IMR-90 (cell line): Measurements from ENCODE around the gene ABCA9. TPM values are rescaled to one million over a fixed set of nuclear protein-coding genes. Genes with fewer than 3 reads are reported as not detected.

Experiments
- ATAC-seq: fragments of 200-7000 bp; cut with Tn5 transposase; 2 replicates; pipeline ENCODE4 v1.9.1; 2020; ENCODE audit warnings: low read depth, mild to moderate bottlenecking, moderate library complexity
- BruUV-seq: library from RNA; stranded (reverse); fragments of 400-500 nt; replicated peaks from 2 replicates; lab custom pipeline; 2021; lab: Mats Ljungman, UMichigan
- CTCF ChIA-PET: fragments of 300-600 bp; formaldehyde crosslinking; extraction: SDS; loops from one replicate; lab custom pipeline; 2021; ENCODE audit warnings: antibody characterized with exemption; lab: Yijun Ruan, JAX
- POLR2A ChIA-PET: fragments of 300-600 bp; sonication (Branson Sonifier 250); formaldehyde crosslinking; loops from one replicate; lab custom pipeline; 2022; ENCODE audit warnings: antibody characterized with exemption; ENCODE audit not compliant: unreplicated experiment; lab: Charles Lee
- DNase-seq: peaks from one replicate; pipeline ENCODE4 v3.0.0; 2013
- H2AFZ ChIP-seq: replicated peaks from 2 replicates; pipeline ENCODE3; 2013; ENCODE audit warnings: low read length, mild to moderate bottlenecking; ENCODE audit not compliant: poor library complexity
- H2AK5ac ChIP-seq: 2 replicates; pipeline ENCODE4 v1.6.1; 2013; ENCODE audit warnings: low read depth, low read length, inconsistent platforms
- H2AK9ac ChIP-seq: replicated peaks from 2 replicates; pipeline ENCODE3; 2013; ENCODE audit warnings: mild to moderate bottlenecking, low read depth, low read length, moderate library complexity; ENCODE audit not compliant: poor library complexity
- H2BK120ac ChIP-seq: 2 replicates; pipeline ENCODE4 v1.6.1; 2013; ENCODE audit warnings: low read depth, low read length, inconsistent platforms
- H2BK15ac ChIP-seq: 3 replicates; pipeline ENCODE4 v1.6.1; 2013; ENCODE audit warnings: low read depth, low read length, inconsistent platforms
- H2BK20ac ChIP-seq: 2 replicates; pipeline ENCODE4 v1.6.1; 2013; ENCODE audit warnings: low read depth, mild to moderate bottlenecking, inconsistent platforms, low read length, moderate library complexity
- H2BK5ac ChIP-seq: 2 replicates; pipeline ENCODE4 v1.6.1; 2013; ENCODE audit warnings: mild to moderate bottlenecking, low read depth, low read length, inconsistent platforms; ENCODE audit not compliant: poor library complexity, severe bottlenecking
- H3K14ac ChIP-seq: replicated peaks from 2 replicates; pipeline ENCODE4 v1.6.1; 2013; ENCODE audit warnings: low read depth, low read length, inconsistent platforms
- H3K18ac ChIP-seq: 2 replicates; pipeline ENCODE4 v1.6.1; 2013; ENCODE audit warnings: low read depth, low read length, control low read depth
- H3K23ac ChIP-seq: 2 replicates; pipeline ENCODE4 v1.6.1; 2013; ENCODE audit warnings: low read depth, low read length, inconsistent platforms
- H3K27ac ChIP-seq: 2 replicates; pipeline ENCODE4 v1.5.1; 2013; ENCODE audit warnings: mild to moderate bottlenecking, control low read depth, low read length; ENCODE audit not compliant: insufficient read depth
- H3K27me3 ChIP-seq: 2 replicates; pipeline ENCODE4 v1.6.1; 2013; ENCODE audit warnings: low read length; ENCODE audit not compliant: control insufficient read depth, insufficient read depth
- H3K36me3 ChIP-seq: 2 replicates; pipeline ENCODE4 v1.6.1; 2013; ENCODE audit warnings: low read length, mixed read lengths; ENCODE audit not compliant: control insufficient read depth, insufficient read depth
- H3K4ac ChIP-seq: 2 replicates; pipeline ENCODE4 v1.6.1; 2013; ENCODE audit warnings: low read depth, low read length, inconsistent platforms
- H3K4me1 ChIP-seq: 2 replicates; pipeline ENCODE4 v1.6.1; 2013; ENCODE audit warnings: low read length, mixed read lengths; ENCODE audit not compliant: control insufficient read depth, insufficient read depth
- H3K4me2 ChIP-seq: 2 replicates; pipeline ENCODE4 v1.6.1; 2013; ENCODE audit warnings: low read depth, mild to moderate bottlenecking, control low read depth, low read length, moderate library complexity
- H3K4me3 ChIP-seq: 2 replicates; pipeline ENCODE4 v1.5.1; 2013; ENCODE audit warnings: low read depth, mild to moderate bottlenecking, control low read depth, low read length, moderate library complexity; ENCODE audit not compliant: insufficient read depth
- H3K56ac ChIP-seq: 2 replicates; pipeline ENCODE4 v1.6.1; 2013; ENCODE audit warnings: low read length, inconsistent platforms; ENCODE audit not compliant: insufficient read depth; ENCODE audit errors: extremely low read depth
- H3K79me1 ChIP-seq, 2 experiments: 2 replicates each; pipeline ENCODE4 v1.6.1; 2013; ENCODE audit warnings: low read length in 2 of 2, inconsistent platforms in 1 of 2, low read depth in 1 of 2
- H3K9ac ChIP-seq: 2 replicates; pipeline ENCODE4 v1.6.1; 2013; ENCODE audit warnings: low read depth, low read length, control low read depth
- H3K9me1 ChIP-seq: 2 replicates; pipeline ENCODE4 v1.6.1; 2013; ENCODE audit warnings: low read length, inconsistent platforms; ENCODE audit not compliant: insufficient read depth
- H3K9me3 ChIP-seq: 2 replicates; pipeline ENCODE4 v1.6.1; 2013; ENCODE audit warnings: low read length; ENCODE audit not compliant: control insufficient read depth, insufficient read depth
- H4K20me1 ChIP-seq: 2 replicates; pipeline ENCODE4 v1.6.1; 2013; ENCODE audit warnings: low read length, inconsistent platforms; ENCODE audit not compliant: insufficient read depth
- H4K5ac ChIP-seq: 2 replicates; pipeline ENCODE4 v1.6.1; 2013; ENCODE audit warnings: mild to moderate bottlenecking, low read depth, low read length, control low read depth
- H4K8ac ChIP-seq, 2 experiments: 2 replicates each; pipeline ENCODE4 v1.6.1; 2013; ENCODE audit warnings: low read depth in 2 of 2, low read length in 2 of 2, control low read depth in 1 of 2, inconsistent platforms in 1 of 2
- H4K91ac ChIP-seq: 2 replicates; pipeline ENCODE4 v1.6.1; 2013; ENCODE audit warnings: low read depth, low read length, inconsistent platforms; ENCODE audit not compliant: insufficient read depth
- CEBPB ChIP-seq: IDR thresholded peaks from 2 replicates; pipeline ENCODE4 v1.6.1; 2012; ENCODE audit warnings: low read depth, low read length, improper control_type of control experiment
- CHD1 ChIP-seq: IDR thresholded peaks from 2 replicates; pipeline ENCODE4 v1.6.1; 2012; ENCODE audit warnings: low read depth, low read length, improper control_type of control experiment
- MAFK ChIP-seq: IDR thresholded peaks from 2 replicates; pipeline ENCODE4 v1.6.1; 2012; ENCODE audit warnings: low read depth, low read length, improper control_type of control experiment
- MAZ ChIP-seq: IDR thresholded peaks from 2 replicates; pipeline ENCODE4 v1.6.1; 2012; ENCODE audit warnings: low read depth, mild to moderate bottlenecking, low read length, improper control_type of control experiment, moderate library complexity, borderline replicate concordance
- NFE2L2 ChIP-seq: fragments of 150-350 bp; IDR thresholded peaks from 2 replicates; pipeline ENCODE4 v1.6.1; 2016; ENCODE audit warnings: low read depth, mild to moderate bottlenecking, low read length
- POLR2A ChIP-seq: IDR thresholded peaks from 2 replicates; pipeline ENCODE4 v1.6.1; 2012; ENCODE audit warnings: mild to moderate bottlenecking, low read depth, low read length
- RAD21 ChIP-seq: IDR thresholded peaks from 2 replicates; pipeline ENCODE4 v1.6.1; 2012; ENCODE audit warnings: low read length, improper control_type of control experiment
- RCOR1 ChIP-seq: IDR thresholded peaks from 2 replicates; pipeline ENCODE4 v1.6.1; 2012; ENCODE audit warnings: mild to moderate bottlenecking, low read length, improper control_type of control experiment; ENCODE audit not compliant: insufficient replicate concordance
- WGBS, 2 experiments: methylation state at CpG; one replicate each; pipeline versions ENCODE4 v1.1.5 to v1.1.7; 2013; ENCODE audit warnings: missing lambda C conversion rate in 2 of 2; ENCODE audit not compliant: insufficient read length in 1 of 2; ENCODE audit errors: extremely low coverage in 2 of 2; 5-methylcytosine and 5-hydroxymethylcytosine counted together
- dilution Hi-C: fragments of 300-500 bp; cut with HindIII; formaldehyde crosslinking; loops from one replicate; pipeline ENCODE4 v1.14.3; 2018; ENCODE audit warnings: low sequenced_read_pairs; ENCODE audit not compliant: unreplicated experiment
- in situ Hi-C: fragments of 300-500 bp; cut with MboI; formaldehyde crosslinking; loops from 3 replicates; pipeline ENCODE4 v1.14.3; 2019; ENCODE audit warnings: low sequenced_read_pairs, inconsistent platforms, mixed read lengths
- intact Hi-C: fragments of 100-400 bp; cut with micrococcal nuclease; formaldehyde crosslinking; loops from 2 replicates; pipeline ENCODE4 v1.10.0; 2022
- polyA plus RNA-seq, 3 experiments: library from polyadenylated mRNA; depleted of rRNA; stranded (reverse); fragments of >200 nt; gene quantifications; 2 replicates each; pipeline ENCODE4 v1.2.3, GENCODE V29; 2012; ENCODE audit warnings: low replicate concordance in 1 of 3
- total RNA-seq: library from RNA; depleted of rRNA; stranded (reverse); fragments of >200 nt; gene quantifications from 2 replicates; pipeline ENCODE4 v1.2.3, GENCODE V29; 2012
- TF ChIP-seq, protein P1 (sequence below): conservative IDR thresholded peaks from 2 replicates; pipeline ENCODE4 v1.5.1; 2012; ENCODE audit warnings: mild to moderate bottlenecking, low read depth, low read length, improper control_type of control experiment

The ABCA9 gene
- total and polyA plus RNA-seq, 2 of the 4 experiments (the other 2 are of a cell fraction): under 0.01 TPM; not detected in 1

- Histone ChIP-seq H3K4me1 (no peaks in the 10 kb centered on the region), H2AFZ (no peak overlapping the region), H2BK120ac (no peak overlapping the region), H4K8ac (no peak overlapping the region), H2AK5ac (no peak overlapping the region), H3K9me1 (no peaks in the 10 kb centered on the region), H2BK5ac (no peak overlapping the region), H3K14ac (no peak overlapping the region), H3K4ac (no peak overlapping the region), H4K5ac (no peak overlapping the region), H3K36me3 (0 out of 2 replicates have a peak, but pooled peaks cover 1% of the 10 kb centered on the region), H3K56ac (no peak overlapping the region), H3K27me3 (no peaks in the 10 kb centered on the region), H3K18ac (no peak overlapping the region), H3K27ac (no peak overlapping the region), H2BK20ac (no peak overlapping the region), H4K91ac (no peak overlapping the region), H3K4me2 (no peak overlapping the region), H3K9ac (no peak overlapping the region), H3K23ac (no peak overlapping the region), H3K4me3 (no peak overlapping the region), H3K79me1 (no peaks in the 10 kb centered on the region), H4K20me1 (no peaks in the 10 kb centered on the region), H3K9me3 (no peaks in the 10 kb centered on the region), H2BK15ac (no peak overlapping the region), H2AK9ac (no peak overlapping the region)
- TF ChIP-seq RAD21 (no peak), CHD1 (no peak), MAFK (no peak), POLR2A (no peak), RCOR1 (no peak), CEBPB (no peak), MAZ (no peak), NFE2L2 (no peak)
- TF ChIP-seq, protein P1, sequence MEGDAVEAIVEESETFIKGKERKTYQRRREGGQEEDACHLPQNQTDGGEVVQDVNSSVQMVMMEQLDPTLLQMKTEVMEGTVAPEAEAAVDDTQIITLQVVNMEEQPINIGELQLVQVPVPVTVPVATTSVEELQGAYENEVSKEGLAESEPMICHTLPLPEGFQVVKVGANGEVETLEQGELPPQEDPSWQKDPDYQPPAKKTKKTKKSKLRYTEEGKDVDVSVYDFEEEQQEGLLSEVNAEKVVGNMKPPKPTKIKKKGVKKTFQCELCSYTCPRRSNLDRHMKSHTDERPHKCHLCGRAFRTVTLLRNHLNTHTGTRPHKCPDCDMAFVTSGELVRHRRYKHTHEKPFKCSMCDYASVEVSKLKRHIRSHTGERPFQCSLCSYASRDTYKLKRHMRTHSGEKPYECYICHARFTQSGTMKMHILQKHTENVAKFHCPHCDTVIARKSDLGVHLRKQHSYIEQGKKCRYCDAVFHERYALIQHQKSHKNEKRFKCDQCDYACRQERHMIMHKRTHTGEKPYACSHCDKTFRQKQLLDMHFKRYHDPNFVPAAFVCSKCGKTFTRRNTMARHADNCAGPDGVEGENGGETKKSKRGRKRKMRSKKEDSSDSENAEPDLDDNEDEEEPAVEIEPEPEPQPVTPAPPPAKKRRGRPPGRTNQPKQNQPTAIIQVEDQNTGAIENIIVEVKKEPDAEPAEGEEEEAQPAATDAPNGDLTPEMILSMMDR: no peak
- BruUV-seq: no TSS peak
- intact Hi-C loops (no loop called here), in situ Hi-C loops (no loop called here), dilution Hi-C loops (no loop called here)
- no peak for DNase-seq
- WGBS, 2 experiments: no CpG with 5 or more reads among the region's 4 CpGs
- no peak for ATAC-seq
- ChIA-PET POLR2A (no interaction called here), CTCF (no interaction called here)
Observed at GRCh38 chr17:68927516-68927915, 133.2 kb downstream of the ABCA9 start.
